OCI-LY7 (cell line): Measurements from ENCODE around the gene ZNF814.
"Not testable (repeated sequence)": the region's sequence is repeated elsewhere in the genome, so short reads cannot be mapped to it uniquely, and the experiment has no call there.

Experiments used
- EZH2phosphoT487 ChIP-seq: fragments of 200-600 bp; sonication (generic); IDR thresholded peaks from 2 replicates; pipeline ENCODE4 v1.6.1; 2018; ENCODE audit warnings: low read depth, borderline replicate concordance, mild to moderate bottlenecking, mixed run types, antibody characterized with exemption, low read length, moderate library complexity, mixed read lengths
- TF ChIP-seq, protein P1 (sequence below): fragments of 200-600 bp; sonication (generic); conservative IDR thresholded peaks from 2 replicates; pipeline ENCODE4 v1.5.1; 2014; ENCODE audit warnings: mild to moderate bottlenecking, antibody characterized with exemption, low read length, moderate library complexity, mixed read lengths

DNA sequence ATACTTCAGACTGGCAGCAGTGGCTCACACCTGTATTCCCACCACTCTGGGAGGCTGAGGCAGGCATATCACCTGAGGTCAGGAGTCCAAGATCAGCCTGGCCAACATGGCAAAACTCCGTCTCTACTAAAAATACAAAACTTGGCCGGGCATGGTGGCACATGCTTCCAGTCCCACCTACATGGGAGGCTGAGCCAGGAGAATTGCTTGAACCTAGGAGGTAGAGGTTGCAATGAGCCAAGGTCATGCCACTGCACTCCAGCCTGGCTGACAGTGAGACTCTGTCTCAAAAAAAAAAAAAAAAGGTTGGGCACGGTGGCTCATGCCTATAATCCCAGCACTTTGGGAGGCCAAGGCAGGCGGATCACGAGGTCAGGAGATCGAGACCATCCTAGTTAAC, 19.2 kb downstream of the ZNF814 start:
- TF ChIP-seq, protein P1, sequence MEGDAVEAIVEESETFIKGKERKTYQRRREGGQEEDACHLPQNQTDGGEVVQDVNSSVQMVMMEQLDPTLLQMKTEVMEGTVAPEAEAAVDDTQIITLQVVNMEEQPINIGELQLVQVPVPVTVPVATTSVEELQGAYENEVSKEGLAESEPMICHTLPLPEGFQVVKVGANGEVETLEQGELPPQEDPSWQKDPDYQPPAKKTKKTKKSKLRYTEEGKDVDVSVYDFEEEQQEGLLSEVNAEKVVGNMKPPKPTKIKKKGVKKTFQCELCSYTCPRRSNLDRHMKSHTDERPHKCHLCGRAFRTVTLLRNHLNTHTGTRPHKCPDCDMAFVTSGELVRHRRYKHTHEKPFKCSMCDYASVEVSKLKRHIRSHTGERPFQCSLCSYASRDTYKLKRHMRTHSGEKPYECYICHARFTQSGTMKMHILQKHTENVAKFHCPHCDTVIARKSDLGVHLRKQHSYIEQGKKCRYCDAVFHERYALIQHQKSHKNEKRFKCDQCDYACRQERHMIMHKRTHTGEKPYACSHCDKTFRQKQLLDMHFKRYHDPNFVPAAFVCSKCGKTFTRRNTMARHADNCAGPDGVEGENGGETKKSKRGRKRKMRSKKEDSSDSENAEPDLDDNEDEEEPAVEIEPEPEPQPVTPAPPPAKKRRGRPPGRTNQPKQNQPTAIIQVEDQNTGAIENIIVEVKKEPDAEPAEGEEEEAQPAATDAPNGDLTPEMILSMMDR = not testable (repeated sequence)
- TF ChIP-seq EZH2phosphoT487 = not testable (repeated sequence)
